Measurements from ENCODE around the gene TRIM41.
"Not testable (repeated sequence)": the region's sequence is repeated elsewhere in the genome, so short reads cannot be mapped to it uniquely, and the experiment has no call there.

Gene TRIM41

DNA sequence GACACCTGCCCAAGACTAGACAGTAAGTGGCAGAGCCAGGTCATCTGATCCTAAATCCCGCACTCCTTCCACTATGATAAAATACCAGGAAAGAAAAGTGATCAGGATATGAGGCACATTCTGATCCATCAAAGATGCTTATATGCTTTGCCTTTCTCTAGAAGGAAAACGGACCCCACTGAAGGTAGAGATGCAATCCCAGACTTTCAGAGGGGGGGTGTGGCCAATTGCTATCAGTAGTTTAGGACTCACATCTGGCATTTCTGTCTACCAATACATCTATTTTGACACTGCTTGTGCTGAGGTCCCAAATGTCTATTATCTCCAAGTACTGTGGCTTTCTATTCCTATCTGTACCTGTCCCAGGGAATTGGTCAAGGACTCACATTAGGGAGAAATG lies 36.2 kb downstream of the TRIM41 start:
- no peak for FAIRE-seq

DNA sequence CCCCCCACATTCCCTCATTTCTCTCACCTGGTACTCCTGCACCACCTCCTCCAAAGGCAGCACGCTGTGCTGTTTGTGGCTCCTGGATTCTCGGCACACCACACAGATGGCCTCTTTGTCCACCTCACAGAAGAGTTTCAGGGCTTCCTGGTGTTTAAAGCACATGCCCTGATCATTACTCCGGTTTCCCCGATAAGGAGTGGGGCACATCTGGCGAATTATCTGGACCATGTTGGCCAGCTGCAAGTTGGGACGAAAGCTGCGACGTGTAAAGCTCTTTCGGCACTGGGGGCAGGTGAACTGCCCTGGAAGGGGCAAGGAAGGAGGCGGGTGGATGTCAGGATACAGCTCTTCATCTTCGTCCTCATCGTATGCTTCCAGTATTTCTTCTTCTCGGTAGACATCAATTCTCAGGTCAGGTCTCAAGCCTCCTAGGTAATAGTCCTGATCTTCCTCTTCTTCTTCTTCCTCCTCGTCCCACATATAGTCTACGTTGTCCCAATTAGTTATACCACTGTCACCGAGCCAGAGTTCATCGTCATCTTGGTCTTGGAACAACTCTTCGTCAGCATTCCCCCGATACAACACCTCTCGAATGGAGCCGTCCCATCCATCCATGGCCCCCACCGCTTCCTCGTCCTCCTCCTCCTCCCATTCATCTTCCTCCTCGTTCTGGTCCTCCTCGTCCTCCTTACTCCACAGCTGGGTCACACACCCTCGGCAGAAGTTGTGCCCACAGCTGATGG lies 37.1 kb downstream of the TRIM41 start:
- FAIRE-seq, result no peak

DNA sequence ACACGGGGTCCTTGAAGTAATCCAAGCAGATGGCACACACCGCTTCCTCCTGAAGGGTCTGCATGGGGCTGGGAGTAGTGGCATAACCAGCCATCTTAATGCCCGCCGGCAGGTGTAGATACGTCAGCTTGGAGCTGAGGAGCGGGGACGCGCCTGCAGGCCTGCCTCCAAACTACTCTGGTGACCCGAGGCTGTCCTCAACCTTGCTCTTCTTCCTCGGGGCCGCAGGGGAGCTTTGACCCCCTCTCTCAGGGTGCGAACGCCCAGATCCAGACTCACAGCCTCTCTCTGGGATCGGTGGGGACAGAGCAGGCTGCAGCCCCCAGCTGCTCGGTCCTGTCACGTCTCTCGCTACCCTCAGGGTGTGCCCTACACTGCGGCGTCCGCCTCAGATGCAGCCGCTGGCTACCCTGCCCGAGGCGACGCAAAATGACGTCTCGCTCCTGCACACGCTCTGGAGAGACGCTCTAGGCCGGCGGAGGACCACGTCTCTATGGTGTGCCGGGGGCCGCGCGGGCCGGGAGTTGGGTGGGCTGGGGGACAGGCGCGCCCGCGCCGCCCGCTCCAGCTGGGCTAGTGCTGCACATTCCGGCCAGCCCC lies 37.7 kb downstream of the TRIM41 start, which contains the start of gene TRIM52:
TRIM52 (minus strand) TSS at position 424 of the 600 bp plus-strand sequence; CDS start at position 94, 330 bp downstream.
- FAIRE-seq, result no peak

DNA sequence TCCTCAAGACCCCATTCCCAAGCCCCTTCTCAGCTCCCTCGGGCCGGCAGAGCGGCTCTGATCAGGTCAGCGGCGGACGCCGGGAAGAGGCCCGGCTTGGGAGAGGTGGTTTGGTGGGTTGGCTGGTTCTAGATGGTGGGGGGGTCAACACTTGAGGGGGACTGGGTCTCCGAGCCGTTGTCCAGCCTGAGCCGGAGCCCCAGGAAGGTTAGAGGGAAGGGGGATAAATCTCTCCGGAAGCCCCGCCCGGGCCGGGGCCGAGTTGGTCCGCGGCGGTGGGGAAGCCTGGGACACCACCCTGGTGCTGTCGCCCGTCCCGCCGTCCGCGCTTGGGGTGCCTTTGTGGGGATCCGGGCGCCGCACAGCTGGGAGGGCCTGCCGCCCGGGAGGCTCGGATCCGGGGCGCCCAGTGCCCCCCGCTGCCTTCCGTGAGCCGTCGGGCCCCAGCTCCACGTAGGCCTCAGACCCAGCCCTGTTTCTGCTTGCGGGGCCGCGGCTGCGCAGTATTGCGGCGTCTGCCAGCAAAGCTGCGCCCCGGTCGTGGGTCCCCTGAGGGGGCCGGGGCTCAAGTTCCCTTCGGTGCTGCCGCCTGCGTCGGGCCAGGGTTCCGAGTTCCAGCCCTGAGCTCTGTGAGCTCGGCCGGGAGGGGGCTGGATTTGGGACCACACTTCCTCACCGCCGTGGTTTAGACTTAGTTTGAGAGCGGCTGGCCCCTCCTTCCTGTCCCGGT lies 38.4 kb downstream of the TRIM41 start:
- FAIRE-seq, result no peak

DNA sequence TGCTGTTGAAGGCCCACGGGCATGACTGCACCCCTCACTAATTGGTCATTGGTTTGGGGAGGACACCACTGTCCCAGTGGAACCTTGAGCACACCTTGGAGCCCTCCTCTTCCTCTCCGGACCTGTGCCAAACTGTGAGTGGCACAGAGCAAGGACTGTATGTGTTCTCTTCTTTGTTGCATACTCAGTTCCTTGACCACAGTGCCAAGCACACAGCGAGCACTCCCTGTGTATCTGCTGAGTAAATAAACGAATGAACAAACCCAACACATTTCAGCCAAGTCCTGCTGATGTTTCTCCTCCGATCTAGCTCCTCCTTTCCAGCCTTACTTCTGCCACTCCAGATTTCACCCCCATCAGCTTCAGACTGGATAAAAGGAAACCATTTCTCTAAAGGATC lies 40.6 kb downstream of the TRIM41 start:
- FAIRE-seq, result no peak

DNA sequence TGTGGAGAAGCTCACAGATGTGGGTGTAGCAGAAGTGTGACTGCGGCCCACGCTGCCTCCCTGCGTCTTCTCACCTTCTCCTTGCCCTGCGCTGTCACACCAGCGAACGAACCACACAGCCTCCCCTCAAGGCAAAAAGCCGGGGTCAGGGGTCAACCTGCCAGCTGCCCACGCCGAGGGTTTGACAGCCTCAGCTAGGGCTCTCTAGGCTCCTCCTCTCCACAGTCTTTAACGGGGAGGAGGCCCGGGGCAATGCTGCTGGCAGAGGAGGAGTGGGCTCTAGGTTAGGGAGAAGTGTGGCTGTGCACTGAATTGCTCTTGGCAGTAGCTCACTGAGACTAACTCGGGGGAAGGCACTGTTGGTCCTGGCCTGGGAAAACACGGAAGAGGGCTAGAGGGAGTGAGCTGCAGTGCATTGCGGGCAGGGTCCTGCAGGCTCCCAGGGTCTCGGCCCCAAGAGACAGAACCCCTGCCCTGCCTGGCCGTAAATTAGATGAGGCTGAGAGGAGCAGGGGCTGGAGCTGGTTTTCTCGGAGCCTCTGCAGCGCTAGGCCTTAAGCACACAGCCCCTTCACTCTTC lies 42.1 kb downstream of the TRIM41 start:
- FAIRE-seq, result no peak

DNA sequence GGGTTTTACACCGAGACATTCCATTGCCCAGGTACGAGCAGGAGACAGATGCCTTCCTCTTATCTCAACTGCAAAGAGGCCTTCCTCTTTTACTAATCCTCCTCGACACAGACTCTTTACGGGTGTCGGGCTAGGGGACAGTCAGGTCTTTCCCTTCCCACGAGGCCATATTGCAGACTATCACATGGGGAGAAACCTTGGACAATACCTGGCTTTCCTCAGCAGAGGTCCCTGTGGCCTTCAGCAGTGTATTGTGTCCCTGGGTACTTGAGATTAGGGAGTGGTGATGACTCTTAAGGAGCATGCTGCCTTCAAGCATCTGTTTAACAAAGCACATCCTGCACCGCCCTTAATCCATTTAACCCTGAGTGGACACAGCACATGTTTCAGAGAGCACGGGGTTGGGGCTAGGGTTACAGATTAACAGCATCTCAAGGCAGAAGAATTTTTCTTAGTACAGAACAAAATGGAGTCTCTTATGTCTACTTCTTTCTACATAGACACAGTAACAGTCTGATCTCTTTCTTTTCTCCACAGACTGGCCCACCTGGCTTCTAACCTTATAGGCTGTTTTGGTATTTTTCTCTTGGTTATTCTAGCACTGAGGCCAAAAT lies 44.3 kb downstream of the TRIM41 start:
- FAIRE-seq, result not testable (repeated sequence)

DNA sequence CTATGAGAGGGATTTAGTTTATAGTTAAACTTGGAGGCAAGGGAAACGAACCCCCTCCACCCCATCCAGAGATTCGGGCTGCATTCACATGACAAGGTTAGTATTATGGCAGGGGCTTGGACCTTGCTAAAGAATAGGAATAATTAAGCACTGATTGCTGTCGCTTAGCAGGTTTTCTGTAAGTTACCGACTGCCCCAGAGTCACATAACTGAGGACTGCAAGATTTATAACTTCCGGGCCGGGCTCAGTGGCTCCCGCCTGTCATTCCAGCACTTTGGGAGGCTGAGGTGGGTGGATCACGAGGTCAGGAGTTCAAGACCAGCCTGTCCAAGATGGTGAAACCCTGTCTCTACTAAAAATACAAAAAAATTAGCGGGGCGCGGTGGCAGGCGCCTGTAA lies 44.8 kb downstream of the TRIM41 start:
- FAIRE-seq, result not testable (repeated sequence)

DNA sequence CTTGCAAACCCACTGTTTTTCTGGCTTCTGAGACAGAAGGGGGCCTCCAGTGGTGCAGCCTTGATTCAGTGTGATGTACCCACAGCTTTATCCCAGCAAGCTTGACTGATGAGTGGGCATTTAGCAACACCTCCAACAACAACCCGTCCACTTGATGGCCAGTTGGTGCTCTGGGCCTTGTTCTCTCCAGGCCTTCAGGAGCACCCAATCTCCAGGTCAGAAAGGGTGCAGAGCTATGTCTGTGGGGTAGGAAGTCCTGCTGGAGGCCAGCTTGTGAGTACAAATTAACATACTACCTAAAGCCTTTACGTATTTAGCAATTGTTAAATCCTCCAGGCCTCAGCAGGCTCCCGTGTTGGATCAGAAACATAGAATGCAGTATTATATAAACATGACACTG lies 48.0 kb downstream of the TRIM41 start:
- FAIRE-seq, result no peak

DNA sequence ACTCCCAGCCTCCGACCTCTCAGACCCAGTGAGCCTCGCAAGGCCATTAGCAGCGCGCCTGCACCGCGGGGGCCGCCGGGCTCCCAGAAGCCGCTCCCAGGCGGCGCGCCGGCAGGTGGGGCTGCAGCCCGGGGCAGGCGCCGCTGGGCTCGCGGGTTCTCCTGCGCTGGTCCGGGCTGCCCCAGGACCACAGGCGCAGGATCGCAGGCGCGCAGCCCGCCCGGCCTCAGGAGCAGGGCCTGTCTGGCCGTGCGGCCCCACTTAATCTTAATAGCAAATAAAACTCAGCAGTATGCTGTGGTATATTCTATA lies 50.3 kb downstream of the TRIM41 start:
- FAIRE-seq, result not testable (repeated sequence)

DNA sequence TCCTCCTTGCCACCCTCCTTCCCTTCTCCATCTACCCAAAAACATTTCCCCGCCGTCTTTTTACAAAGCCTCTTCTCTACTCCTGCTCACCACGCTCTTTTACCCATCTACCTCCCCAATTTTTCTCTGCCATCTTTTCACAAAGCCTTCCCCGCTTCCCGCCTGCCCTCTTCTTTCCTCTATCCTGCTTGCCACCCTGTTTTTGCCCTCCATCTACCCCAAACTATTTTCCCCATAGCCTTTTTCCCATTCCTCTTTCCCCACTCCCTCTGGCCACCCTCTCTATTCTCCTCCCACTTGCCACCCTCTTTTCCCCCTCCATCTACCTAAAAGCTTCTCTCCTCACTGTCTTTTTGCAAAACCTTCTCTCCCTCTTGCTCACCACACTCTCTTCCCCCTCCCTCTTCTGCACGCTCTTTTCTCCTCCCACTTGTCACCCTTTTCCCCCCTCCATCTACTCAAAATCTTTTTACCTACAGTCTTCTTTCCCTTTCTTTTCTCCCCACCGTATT lies 57.2 kb downstream of the TRIM41 start:
- no peak for FAIRE-seq

DNA sequence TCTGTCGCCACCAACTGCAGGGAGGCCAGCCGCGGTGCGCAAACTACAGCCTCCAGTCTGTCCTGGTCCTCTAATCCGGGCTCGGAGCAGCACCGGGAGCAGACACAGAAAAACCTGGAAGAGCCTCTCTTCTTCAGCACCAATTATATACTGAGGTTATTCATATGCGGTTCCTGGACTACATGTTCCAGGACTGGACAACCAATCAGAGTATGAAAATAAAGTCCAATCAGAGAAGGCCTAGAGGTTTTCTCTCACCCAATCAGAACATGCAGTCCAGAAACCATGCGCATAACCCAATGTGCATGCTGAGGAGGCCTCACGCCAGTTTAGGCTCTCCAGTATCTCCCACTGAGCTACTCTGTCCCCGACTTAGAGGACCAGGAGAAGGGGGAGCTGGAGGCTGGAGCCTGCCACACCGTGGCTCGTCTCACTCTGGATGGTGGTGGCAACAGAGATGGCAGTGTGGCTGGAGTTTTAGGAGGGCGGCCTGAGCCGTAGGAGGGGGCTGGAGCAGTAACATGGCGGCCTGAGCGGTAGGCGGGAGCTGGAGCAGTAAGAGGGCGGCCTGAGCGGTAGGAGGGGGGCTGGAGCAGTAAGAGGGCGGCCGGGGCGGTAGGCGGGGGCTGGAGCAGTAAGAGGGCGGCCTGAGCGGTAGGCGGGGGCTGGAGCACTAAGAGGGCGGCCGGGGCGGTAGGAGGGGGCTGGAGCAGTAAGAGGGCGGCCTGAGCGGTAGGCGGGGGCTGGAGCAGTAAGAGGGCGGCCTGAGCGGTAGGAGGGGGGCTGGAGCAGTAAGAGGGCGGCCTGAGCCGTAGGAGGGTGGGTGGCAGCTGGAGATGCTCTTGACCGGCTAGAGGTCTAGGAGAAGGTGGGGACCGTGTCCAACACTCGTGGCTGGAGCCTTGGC lies 58.2 kb downstream of the TRIM41 start:
- FAIRE-seq, result no peak

DNA sequence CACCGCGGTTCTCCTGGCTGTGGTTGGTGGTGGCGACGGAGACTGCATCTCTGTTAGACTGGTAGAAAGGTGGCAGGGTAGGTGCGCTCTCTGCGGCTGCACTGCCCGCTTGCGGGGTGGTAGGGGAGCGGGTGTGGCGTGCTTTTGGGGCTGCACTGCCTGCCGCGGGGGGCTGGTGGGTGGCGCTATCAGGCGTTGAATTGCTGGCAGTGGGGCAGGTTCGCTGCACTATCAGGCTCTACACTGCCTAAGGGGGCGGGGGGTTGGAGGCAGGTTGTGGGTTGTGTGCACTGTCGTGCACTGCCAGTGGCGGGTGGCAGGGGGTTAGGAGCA lies 58.9 kb downstream of the TRIM41 start:
- FAIRE-seq, result no peak

DNA sequence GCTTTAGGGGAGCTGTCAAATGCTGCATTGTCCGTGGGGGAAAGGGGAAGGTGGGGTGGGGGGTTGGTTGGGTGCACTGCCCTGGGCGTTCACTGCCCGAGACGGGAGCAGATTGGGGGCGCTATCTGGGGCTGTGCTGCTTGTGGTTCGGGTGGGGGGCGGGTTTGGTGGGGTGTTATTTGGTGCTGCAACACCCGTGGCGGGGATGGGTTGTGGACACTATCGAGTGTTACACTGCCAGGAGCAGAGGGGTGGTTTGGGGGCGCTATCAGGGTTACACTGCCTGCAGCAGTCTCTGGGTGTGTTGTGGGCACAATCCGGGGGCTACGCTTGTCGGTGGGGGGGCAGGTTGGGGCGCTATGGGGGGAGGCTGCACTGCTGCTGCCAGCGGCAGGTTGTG lies 59.3 kb downstream of the TRIM41 start:
- FAIRE-seq, result not testable (repeated sequence)

DNA sequence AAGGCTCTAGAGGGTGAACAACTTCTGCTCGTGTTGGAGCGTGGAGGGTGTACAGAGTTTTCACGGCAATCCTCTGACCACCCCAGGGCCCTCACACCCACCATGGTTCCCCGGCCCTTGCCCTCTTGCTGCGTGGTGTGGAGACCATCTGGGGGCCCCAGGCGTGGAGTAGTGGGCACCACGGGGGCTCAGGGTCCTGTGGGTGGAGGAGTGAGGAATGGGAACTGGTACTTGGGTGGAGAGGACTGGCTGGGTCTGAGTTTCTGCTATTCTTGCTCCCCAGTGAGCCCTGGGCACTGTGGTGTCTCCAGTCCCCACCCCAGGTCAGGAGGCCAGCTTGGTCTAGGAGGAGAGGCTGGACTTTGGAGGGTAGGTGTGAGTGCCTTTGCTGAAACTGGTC lies 59.8 kb downstream of the TRIM41 start:
- no peak for FAIRE-seq

DNA sequence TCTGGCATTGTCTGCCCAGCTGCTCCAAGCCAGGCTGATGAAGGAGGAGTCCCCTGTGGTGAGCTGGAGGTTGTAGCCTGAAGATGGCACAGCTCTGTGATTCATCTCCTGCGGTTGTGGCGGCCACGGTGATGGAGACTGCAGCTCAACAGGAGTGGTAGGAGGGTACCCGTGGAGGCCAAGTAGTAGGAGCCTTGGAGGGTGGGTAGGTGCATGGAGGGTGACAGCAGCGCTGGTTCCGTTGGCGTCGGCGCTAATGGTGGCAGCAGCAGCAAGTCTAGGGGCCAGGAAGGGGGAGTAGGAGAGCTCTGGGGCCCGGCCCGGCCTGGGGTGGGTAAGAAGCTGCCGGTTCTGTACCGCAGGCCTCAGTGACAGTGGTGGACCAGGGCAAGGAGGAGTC lies 60.3 kb downstream of the TRIM41 start:
- no peak for FAIRE-seq

DNA sequence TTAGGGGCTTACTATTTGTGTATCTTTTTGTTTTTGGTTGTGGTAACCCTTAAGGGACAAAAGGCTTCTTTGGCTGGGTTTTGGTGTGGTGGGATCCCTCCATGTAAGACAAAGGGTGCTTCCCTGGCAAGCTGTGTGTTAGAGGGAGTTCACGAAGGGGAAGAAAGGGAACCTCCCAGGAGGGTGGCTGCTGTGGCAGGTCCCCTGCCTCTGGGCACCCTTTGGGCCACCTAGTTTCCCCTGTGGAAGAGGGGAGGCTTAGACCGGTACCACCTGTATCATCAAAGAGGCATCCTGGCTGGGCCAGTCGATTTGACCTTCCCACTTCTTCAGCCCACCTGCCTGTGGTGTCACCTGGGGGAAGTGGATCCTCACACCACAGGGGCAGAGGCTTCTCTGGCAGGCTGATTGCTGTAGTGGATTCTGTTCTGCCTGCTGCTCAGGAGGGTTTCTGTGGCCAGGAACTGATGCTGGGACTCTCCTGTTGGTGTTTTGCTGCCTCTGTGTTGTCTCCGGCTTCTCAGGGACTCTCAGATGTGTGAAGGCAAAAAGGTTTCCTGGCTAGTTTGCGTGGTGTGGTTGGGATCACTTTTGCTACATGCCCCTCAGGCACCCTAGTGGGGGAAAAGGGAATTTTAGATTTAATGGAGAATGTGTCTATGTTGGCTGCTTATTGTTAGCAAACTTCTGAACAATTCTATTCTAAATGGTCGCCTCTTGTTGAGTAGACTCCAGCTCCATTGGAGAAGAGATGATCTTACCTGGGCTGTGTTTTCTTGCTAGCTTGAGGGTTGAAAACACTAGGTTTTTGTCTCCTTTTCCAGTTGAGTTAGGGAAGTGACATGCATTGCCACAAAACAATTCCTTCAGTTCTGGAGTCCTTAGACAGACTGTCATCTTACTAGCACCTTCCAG lies 61.0 kb downstream of the TRIM41 start:
- not testable (repeated sequence) for FAIRE-seq

Measured in A204.1 (cell line).